ENCODE measurements around the gene SQSTM1.

SQSTM1 gene

GRCh38 chr5:179795049-179795862, 25.4 kb upstream of the SQSTM1 start:
- no peaks in the 10 kb centered on the region for H4K20me1 ChIP-seq (ENCODE audit: insufficient read depth)
- no peaks in the 10 kb centered on the region for H3K79me2 ChIP-seq (ENCODE audit: insufficient read depth, low read depth)
- peaks cover 4% of the 10 kb centered on the region for H3K4me1 ChIP-seq (ENCODE audit: low read depth, poor library complexity, severe bottlenecking)
- no peaks in the 10 kb centered on the region for H3K27me3 ChIP-seq (ENCODE audit: insufficient read depth, low read depth)
- no peak overlapping the region for H3K4me3 ChIP-seq (IDR thresholded peaks at IDR 0.05; ENCODE audit: insufficient read depth, low read depth, low read length)
- H3K36me3 ChIP-seq (ENCODE audit: insufficient read depth): no peaks in the 10 kb centered on the region
- H3K9ac ChIP-seq: peak overlapping the region; percentile 6; the same call in 1 of the 2 replicates
- peak overlapping the region; percentile 41; the same call in 1 of the 2 replicates for H2AFZ ChIP-seq (ENCODE audit: low read depth)
- H3K27ac ChIP-seq: no peak overlapping the region
- H3K4me2 ChIP-seq: peak overlapping the region; percentile 42
- TF ChIP-seq CTCF (conservative IDR thresholded peaks at IDR 0.05; ENCODE audit: low read depth, low read length): no peak

DNA sequence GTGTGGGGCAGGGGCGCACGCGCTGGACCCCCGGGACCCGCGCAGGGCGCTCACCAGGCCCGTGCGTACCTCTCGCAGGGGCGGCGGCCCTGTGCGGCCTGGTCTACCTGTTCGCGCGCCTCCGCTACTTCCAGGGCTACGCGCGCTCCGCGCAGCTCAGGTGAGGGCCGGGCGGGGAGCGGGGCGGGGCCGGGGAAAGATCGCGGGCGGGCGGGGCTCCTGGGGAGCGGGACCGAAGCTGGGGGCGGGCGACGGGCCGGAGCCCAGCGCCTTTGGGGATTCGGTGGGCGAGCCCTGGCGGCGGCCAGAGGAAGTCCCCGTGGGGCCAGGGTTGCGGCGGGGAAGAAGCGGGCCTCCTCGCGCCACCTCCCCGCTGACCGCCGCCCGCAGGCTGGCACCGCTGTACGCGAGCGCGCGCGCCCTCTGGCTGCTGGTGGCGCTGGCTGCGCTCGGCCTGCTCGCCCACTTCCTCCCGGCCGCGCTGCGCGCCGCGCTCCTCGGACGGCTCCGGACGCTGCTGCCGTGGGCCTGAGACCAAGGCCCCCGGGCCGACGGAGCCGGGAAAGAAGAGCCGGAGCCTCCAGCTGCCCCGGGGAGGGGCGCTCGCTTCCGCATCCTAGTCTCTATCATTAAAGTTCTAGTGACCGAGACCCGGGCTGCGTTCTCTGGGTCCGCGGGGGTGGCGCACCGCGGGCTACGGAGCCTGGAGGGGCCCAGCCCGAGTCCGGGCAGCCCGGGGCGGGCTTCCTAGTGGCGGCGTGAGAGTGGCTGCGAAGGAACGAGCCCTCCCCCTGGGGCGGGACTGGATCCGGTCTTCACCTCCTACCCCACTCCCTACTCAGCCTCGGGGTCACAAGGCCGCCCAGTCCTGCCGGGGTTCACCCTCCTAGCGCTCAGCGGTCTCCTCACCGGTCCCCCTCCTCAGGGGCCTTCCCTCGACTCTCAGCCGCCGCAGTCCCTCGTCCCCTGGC, 24.6 kb upstream of the SQSTM1 start:
- no peak; the same call in 1 of the 2 replicates for TF ChIP-seq CTCF (conservative IDR thresholded peaks at IDR 0.05; ENCODE audit: low read depth, low read length)
- no peaks in the 10 kb centered on the region for H3K27me3 ChIP-seq (ENCODE audit: insufficient read depth, low read depth)
- no peaks in the 10 kb centered on the region for H3K79me2 ChIP-seq (ENCODE audit: insufficient read depth, low read depth)
- H3K4me1 ChIP-seq (ENCODE audit: low read depth, poor library complexity, severe bottlenecking): peaks cover 4% of the 10 kb centered on the region
- peak overlapping the region; percentile 6; the same call in 1 of the 2 replicates for H3K9ac ChIP-seq
- H3K4me3 ChIP-seq (IDR thresholded peaks at IDR 0.05; ENCODE audit: insufficient read depth, low read depth, low read length): no peak overlapping the region
- H3K36me3 ChIP-seq (ENCODE audit: insufficient read depth): no peaks in the 10 kb centered on the region
- peak overlapping the region; percentile 60 for H3K4me2 ChIP-seq
- H3K27ac ChIP-seq: no peak overlapping the region
- H2AFZ ChIP-seq (ENCODE audit: low read depth): peak overlapping the region; percentile 41; the same call in 1 of the 2 replicates
- no peaks in the 10 kb centered on the region for H4K20me1 ChIP-seq (ENCODE audit: insufficient read depth)

DNA sequence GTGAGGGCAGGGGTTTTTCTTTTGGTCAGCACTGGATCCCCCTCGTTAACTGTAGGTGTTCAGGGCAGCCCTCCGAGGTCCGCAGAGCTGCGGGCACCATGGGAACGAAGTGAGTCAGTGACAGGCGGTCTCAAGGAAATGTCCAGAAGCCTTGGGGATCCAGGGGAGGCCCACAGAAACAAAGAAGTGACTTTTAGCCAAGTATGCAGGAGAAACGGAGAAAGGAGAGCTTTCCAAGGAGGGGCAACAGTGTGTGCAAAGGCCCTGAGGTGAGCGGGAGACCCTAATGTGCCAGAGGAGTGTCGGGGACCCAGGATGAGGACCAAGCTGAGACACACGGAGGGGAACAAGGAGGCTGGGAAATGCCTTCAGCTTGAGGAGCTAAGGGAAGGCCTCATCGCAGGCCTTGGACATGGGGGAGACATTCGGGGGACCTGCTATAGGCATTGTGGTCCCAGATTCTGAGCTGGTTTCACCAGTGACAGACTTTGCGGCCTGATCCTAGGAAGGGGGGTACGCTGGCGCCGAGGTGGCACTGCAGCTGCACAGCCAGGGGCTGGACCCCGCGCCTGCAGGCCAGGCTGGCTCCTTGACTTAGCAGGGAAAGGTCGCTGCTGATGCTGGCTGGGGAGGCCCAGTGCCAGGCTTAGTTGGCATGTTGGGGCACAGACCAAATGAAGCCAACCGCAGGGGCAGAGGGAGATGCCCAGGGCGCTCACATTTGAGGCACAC, 23.7 kb upstream of the SQSTM1 start:
- Histone ChIP-seq H3K4me2 (peak overlapping the region; percentile 60; the same call in 1 of the 2 replicates), H3K9ac (no peak overlapping the region), H2AFZ (ENCODE audit: low read depth) (no peak overlapping the region), H3K36me3 (ENCODE audit: insufficient read depth) (no peaks in the 10 kb centered on the region), H3K4me1 (ENCODE audit: low read depth, poor library complexity, severe bottlenecking) (peaks cover 4% of the 10 kb centered on the region), H3K27ac (no peak overlapping the region), H4K20me1 (ENCODE audit: insufficient read depth) (no peaks in the 10 kb centered on the region), H3K27me3 (ENCODE audit: insufficient read depth, low read depth) (no peaks in the 10 kb centered on the region), H3K4me3 (IDR thresholded peaks at IDR 0.05; ENCODE audit: insufficient read depth, low read depth, low read length) (no peak overlapping the region), H3K79me2 (ENCODE audit: insufficient read depth, low read depth) (no peaks in the 10 kb centered on the region)
- TF ChIP-seq CTCF (conservative IDR thresholded peaks at IDR 0.05; ENCODE audit: low read depth, low read length): no peak

DNA sequence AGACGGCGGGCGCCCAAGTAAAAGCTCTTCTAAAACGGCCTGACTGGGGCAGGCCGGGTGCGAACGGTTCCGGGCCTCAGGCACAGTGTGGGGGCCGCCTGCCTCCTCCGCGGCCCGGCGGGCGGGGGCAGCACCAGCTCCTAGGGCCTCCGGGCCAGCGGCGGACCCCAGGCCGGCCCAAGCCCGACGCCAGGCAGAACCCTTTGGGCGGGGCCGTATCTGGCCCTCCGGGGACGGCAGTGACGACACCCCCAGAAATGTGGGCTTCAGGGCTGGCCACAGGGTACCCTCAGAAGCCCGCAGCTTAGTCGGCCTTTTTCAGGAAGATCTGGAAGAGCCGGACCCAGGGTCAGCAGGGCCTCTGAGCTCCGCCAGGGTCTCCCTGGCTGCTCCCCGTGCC, 23.0 kb upstream of the SQSTM1 start:
- Histone ChIP-seq H3K27ac (no peak overlapping the region), H2AFZ (ENCODE audit: low read depth) (no peak overlapping the region), H3K36me3 (ENCODE audit: insufficient read depth) (no peaks in the 10 kb centered on the region), H3K27me3 (ENCODE audit: insufficient read depth, low read depth) (no peaks in the 10 kb centered on the region), H4K20me1 (ENCODE audit: insufficient read depth) (no peaks in the 10 kb centered on the region), H3K79me2 (ENCODE audit: insufficient read depth, low read depth) (no peaks in the 10 kb centered on the region), H3K4me1 (ENCODE audit: low read depth, poor library complexity, severe bottlenecking) (peaks cover 4% of the 10 kb centered on the region), H3K4me2 (no peak overlapping the region), H3K9ac (no peak overlapping the region), H3K4me3 (IDR thresholded peaks at IDR 0.05; ENCODE audit: insufficient read depth, low read depth, low read length) (no peak overlapping the region)
- no peak for TF ChIP-seq CTCF (conservative IDR thresholded peaks at IDR 0.05; ENCODE audit: low read depth, low read length)

Data from KMS-11 (cell line).